ENCODE results near the gene EPOP. TPM values are rescaled to one million over a fixed set of nuclear protein-coding genes. Genes with fewer than 3 reads are reported as not detected.

EPOP gene
- total and polyA plus RNA-seq, 2 of the 13 experiments (the other 11 are each of a cell fraction or from before 2014, with no cell fraction given) = 14.7 to 37.8 TPM

DNA sequence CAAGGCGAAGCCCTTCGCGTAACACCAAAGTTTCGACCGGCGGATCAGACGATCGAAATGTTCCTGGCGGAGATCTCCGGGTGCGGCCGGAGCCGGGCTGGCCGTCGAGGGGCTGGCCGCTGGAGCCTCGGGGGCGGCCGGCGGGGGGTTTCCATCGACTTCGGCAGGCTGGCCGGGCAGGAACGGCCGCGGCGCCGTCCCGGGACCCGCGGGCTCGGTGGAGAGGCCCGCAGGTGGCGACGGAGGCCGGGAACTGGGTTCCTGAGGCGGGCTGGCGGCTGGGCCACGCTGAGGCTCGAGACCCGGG lies 1.1 kb downstream of the EPOP start (continued):
- TF ChIP-seq RAD21 (CRISPR knock-in tag; IDR thresholded peaks at IDR 0.05) (peak; percentile 8; the same call in 1 of the 2 replicates), CREM (IDR thresholded peaks at IDR 0.05) (no peak), CREM (CRISPR knock-in tag; IDR thresholded peaks at IDR 0.05) (no peak), ZNF513 (CRISPR knock-in tag; conservative IDR thresholded peaks at IDR 0.05) (0 out of 2 replicates have a peak, but pooled peaks have one; percentile 12), ISX (CRISPR knock-in tag; conservative IDR thresholded peaks at IDR 0.05) (0 out of 2 replicates have a peak, but pooled peaks have one; percentile 17), CEBPB (IDR thresholded peaks at IDR 0.05; ENCODE audit: borderline replicate concordance, low read depth, low read length) (no peak), PAF1 (CRISPR knock-in tag; IDR thresholded peaks at IDR 0.05) (no peak), ZNF572 (CRISPR knock-in tag; IDR thresholded peaks at IDR 0.05) (no peak), MBNL3 (CRISPR knock-in tag; conservative IDR thresholded peaks at IDR 0.05) (no peak), ARNT2 (CRISPR knock-in tag; IDR thresholded peaks at IDR 0.05; ENCODE audit: low read depth) (peak; percentile 30; the same call in 1 of the 2 replicates), PHF8 (CRISPR knock-in tag; IDR thresholded peaks at IDR 0.05) (no peak; the same call in 1 of the 2 replicates), U2AF2 (IDR thresholded peaks at IDR 0.05; ENCODE audit: low read depth, low read length) (no peak), TRIM24 (CRISPR knock-in tag; IDR thresholded peaks at IDR 0.05) (no peak), DRAP1 (CRISPR knock-in tag; IDR thresholded peaks at IDR 0.05) (no peak), GATAD1 (CRISPR knock-in tag; IDR thresholded peaks at IDR 0.05) (no peak), HOXA9 (CRISPR knock-in tag; IDR thresholded peaks at IDR 0.05; ENCODE audit: borderline replicate concordance) (0 out of 2 replicates have a peak, but pooled peaks have one; percentile 23), DNMT1 (CRISPR knock-in tag; IDR thresholded peaks at IDR 0.05) (no peak), ZNF263 (CRISPR knock-in tag; IDR thresholded peaks at IDR 0.05) (no peak), NONO (IDR thresholded peaks at IDR 0.05) (no peak), NONO (CRISPR knock-in tag; conservative IDR thresholded peaks at IDR 0.05) (peak; percentile 55), TAF15 (IDR thresholded peaks at IDR 0.05; ENCODE audit: low read depth, low read length, poor library complexity, severe bottlenecking) (no peak), ZNF446 (CRISPR knock-in tag; IDR thresholded peaks at IDR 0.05) (no peak), IRX3 (CRISPR knock-in tag; IDR thresholded peaks at IDR 0.05; ENCODE audit: borderline replicate concordance, low read depth) (peak; percentile 46; the same call in 1 of the 2 replicates), MAX (IDR thresholded peaks at IDR 0.05) (peak; percentile 47)
- TF ChIP-seq, protein P1, sequence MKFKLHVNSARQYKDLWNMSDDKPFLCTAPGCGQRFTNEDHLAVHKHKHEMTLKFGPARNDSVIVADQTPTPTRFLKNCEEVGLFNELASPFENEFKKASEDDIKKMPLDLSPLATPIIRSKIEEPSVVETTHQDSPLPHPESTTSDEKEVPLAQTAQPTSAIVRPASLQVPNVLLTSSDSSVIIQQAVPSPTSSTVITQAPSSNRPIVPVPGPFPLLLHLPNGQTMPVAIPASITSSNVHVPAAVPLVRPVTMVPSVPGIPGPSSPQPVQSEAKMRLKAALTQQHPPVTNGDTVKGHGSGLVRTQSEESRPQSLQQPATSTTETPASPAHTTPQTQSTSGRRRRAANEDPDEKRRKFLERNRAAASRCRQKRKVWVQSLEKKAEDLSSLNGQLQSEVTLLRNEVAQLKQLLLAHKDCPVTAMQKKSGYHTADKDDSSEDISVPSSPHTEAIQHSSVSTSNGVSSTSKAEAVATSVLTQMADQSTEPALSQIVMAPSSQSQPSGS (CRISPR knock-in tag; IDR thresholded peaks at IDR 0.05) = no peak
- TF ChIP-seq, protein P2, sequence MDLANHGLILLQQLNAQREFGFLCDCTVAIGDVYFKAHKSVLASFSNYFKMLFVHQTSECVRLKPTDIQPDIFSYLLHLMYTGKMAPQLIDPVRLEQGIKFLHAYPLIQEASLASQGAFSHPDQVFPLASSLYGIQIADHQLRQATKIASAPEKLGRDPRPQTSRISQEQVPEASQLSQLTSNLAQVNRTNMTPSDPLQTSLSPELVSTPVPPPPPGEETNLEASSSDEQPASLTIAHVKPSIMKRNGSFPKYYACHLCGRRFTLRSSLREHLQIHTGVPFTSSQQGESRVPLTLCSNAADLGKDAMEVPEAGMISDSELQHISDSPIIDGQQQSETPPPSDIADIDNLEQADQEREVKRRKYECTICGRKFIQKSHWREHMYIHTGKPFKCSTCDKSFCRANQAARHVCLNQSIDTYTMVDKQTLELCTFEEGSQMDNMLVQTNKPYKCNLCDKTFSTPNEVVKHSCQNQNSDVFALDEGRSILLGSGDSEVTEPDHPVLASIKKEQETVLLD (CRISPR knock-in tag; IDR thresholded peaks at IDR 0.05; ENCODE audit: low read depth) = 0 out of 2 replicates have a peak, but pooled peaks have one; percentile 14
